Spleen (tissue), 7 donors: ENCODE results near the gene ELF1.

ENCODE experiments used
- POLR2A ChIP-seq, 3 donors: fragments of 450-650 bp; IDR thresholded peaks; one replicate each; pipeline ENCODE4 v1.5.1; 2017; ENCODE audit warnings: antibody characterized with exemption in 3 of 3, mild to moderate bottlenecking in 1 of 3
- POLR2AphosphoS5 ChIP-seq, 3 donors: sonication (generic); formaldehyde crosslinking; IDR thresholded peaks; one replicate each; pipeline ENCODE4 v1.5.1; 2017; ENCODE audit warnings: antibody characterized with exemption in 3 of 3
- TF ChIP-seq, protein P1 (sequence below), 11 experiments: fragments of 200-600 bp in 7 of 11; fragments of 450-650 bp in 4 of 11; sonication (generic) in 4 of 11; IDR thresholded peaks in 8 of 11; conservative IDR thresholded peaks in 3 of 11; 1 replicate in 7 of 11; 2 replicates in 4 of 11; pipeline versions ENCODE4 v1.4.0 to v1.8.0; 2016 to 2021; ENCODE audit warnings: antibody characterized with exemption in 11 of 11, inconsistent platforms in 4 of 11, mild to moderate bottlenecking in 1 of 11
- donor health status: DM: no; HTN: no; CAD: no; lungs with moderate emphysema.
- donor health status: DM: no; HTN: no; CAD: no.
- donor health status: DM: no; HTN: no; CAD: no.

DNA sequence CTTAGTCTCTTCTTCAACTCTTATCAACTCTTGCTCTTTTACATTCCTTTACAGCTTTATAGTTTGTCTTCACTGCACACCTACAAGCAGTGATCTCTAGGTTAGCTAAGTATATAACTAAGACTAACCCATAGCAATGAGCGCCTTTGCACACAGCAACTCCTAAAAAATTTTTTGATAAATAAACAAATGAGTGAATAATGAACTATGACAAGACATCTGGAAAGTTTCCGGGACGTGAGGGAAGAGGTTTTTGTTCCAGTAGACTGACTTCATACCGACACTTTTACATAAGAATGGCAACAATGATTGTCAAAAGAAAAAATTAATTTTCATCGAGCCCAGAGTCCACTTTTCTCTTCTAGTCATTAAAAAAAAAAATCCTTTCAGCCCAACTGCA is 98.3 kb downstream of the ELF1 start:
- TF ChIP-seq, protein P1, sequence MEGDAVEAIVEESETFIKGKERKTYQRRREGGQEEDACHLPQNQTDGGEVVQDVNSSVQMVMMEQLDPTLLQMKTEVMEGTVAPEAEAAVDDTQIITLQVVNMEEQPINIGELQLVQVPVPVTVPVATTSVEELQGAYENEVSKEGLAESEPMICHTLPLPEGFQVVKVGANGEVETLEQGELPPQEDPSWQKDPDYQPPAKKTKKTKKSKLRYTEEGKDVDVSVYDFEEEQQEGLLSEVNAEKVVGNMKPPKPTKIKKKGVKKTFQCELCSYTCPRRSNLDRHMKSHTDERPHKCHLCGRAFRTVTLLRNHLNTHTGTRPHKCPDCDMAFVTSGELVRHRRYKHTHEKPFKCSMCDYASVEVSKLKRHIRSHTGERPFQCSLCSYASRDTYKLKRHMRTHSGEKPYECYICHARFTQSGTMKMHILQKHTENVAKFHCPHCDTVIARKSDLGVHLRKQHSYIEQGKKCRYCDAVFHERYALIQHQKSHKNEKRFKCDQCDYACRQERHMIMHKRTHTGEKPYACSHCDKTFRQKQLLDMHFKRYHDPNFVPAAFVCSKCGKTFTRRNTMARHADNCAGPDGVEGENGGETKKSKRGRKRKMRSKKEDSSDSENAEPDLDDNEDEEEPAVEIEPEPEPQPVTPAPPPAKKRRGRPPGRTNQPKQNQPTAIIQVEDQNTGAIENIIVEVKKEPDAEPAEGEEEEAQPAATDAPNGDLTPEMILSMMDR (IDR thresholded peaks at IDR 0.05 in 8 of 11, conservative IDR thresholded peaks at IDR 0.05 in 3 of 11), result no peak
- TF ChIP-seq POLR2AphosphoS5 (IDR thresholded peaks at IDR 0.05) (no peak), POLR2A (IDR thresholded peaks at IDR 0.05) (no peak)
